Measurements from ENCODE around the gene PAQR6. TPM values are rescaled to one million over a fixed set of nuclear protein-coding genes. Genes with fewer than 3 reads are reported as not detected.

The PAQR6 gene
- total and polyA plus RNA-seq, 2 of the 8 experiments (the other 6 are each of a cell fraction or from before 2014, with no cell fraction given) = 7.1 to 11.3 TPM

DNA sequence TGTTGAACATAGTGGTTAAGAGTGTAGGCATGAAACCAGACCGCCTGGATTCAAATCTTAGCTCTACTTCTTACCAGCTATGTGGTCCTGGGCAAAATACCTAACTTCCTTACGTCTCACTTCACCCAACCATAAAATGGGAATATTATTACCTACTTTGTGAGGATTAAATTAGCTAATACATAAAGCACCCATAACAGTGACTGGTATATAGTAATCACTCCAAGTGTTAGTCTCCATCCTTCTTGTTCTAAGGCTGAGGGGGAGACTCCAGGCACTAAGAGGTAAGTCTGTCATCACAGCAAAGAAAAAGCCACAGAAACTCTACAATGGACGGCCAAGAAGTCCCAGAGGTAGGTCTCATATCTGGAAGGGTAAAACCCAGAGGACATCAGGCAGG lies 32.0 kb upstream of the PAQR6 start:
- no peak overlapping the region for H3K4me2 ChIP-seq (ENCODE audit: insufficient read depth in 1 of 2, low read depth in 2 of 2, low read length in 2 of 2)
- no peak overlapping the region for H3K14ac ChIP-seq (ENCODE audit: insufficient read length)
- DNase-seq (ENCODE audit: low read depth in 1 of 2, low spot score in 2 of 2) (no peak), FAIRE-seq (no peak)
- peaks cover 0 to 10% (median 3%) of the 10 kb centered on the region in 4 experiments; a peak in 2 of 7 replicates for H3K4me1 ChIP-seq (replicated peaks in 1 of 4; ENCODE audit: control insufficient read depth in 3 of 4, insufficient read depth in 4 of 4, low read length in 3 of 4)
- H2BK12ac ChIP-seq (ENCODE audit: low read depth, low read length) = no peak overlapping the region
- H3K18ac ChIP-seq (ENCODE audit: extremely low read depth, low read length) = no peak overlapping the region
- H3K23ac ChIP-seq (ENCODE audit: insufficient read length) = no peak overlapping the region
- H2AFZ ChIP-seq (ENCODE audit: low read length) = no peak overlapping the region
- H3K23me2 ChIP-seq (ENCODE audit: low read depth, low read length) = peaks cover 13% of the 10 kb centered on the region
- H3K4me3 ChIP-seq (ENCODE audit: extremely low read depth in 1 of 4, insufficient read depth in 2 of 4, low read depth in 3 of 4, low read length in 4 of 4) = no peak overlapping the region
- no peak overlapping the region for H2BK15ac ChIP-seq (ENCODE audit: low read length)
- peaks cover 3 to 22% of the 10 kb centered on the region in 2 experiments for H4K20me1 ChIP-seq (replicated peaks in 1 of 2; ENCODE audit: control insufficient read depth in 1 of 2, insufficient read depth in 2 of 2, low read length in 2 of 2)
- H2BK20ac ChIP-seq (ENCODE audit: low read length) = no peak overlapping the region
- no peak overlapping the region for H2AK5ac ChIP-seq (ENCODE audit: low read depth, low read length)
- H4K5ac ChIP-seq (ENCODE audit: insufficient read length, low read depth, low read length) = no peak overlapping the region
- H3K27me3 ChIP-seq (replicated peaks in 1 of 4; ENCODE audit: control insufficient read depth in 3 of 4, extremely low read depth in 1 of 4, insufficient read depth in 3 of 4, low read length in 3 of 4) = no peaks in the 10 kb centered on the region
- H3K9me3 ChIP-seq (ENCODE audit: insufficient read depth in 2 of 2, low read depth in 1 of 2, low read length in 1 of 2) = no peaks in the 10 kb centered on the region
- H3K36me3 ChIP-seq (ENCODE audit: control insufficient read depth in 2 of 4, insufficient read depth in 4 of 4, low read length in 3 of 4) = peaks cover 25 to 44% (median 42%) of the 10 kb centered on the region in 4 experiments; a peak in 7 of 8 replicates
- WGBS, 2 experiments (ENCODE audit: extremely low coverage in 1 of 2, insufficient coverage in 1 of 2, insufficient read length in 1 of 2, insufficient replicate concordance in 2 of 2, low coverage in 1 of 2, low lambda C conversion rate in 2 of 2, missing lambda C conversion rate in 1 of 2) = 92% methylated on average over 3 of the region's 3 CpGs; no CpG with 5 or more reads in 1 of the 2 experiments
- ChIA-PET CTCF (ENCODE audit: partially characterized antibody) (interaction anchor here (0.7 to 5.3 kb wide), 11 partner anchors 18 to 1086 kb away, joined by 3 to 25 read pairs (median 4); no protein-coding TSS in a partner anchor), POLR2A (ENCODE audit: partially characterized antibody) (interaction anchor here (0.7 to 17.4 kb wide), 12 partner anchors 8 to 67 kb away, joined by 3 to 221 read pairs (median 8); partner anchors contain the start of genes BGLAP, GLMP, PAQR6 and PMF1)
- no peak overlapping the region for H2BK120ac ChIP-seq (replicated peaks; ENCODE audit: low read depth, low read length)
- no peak overlapping the region for H3K9ac ChIP-seq (replicated peaks in 1 of 4; ENCODE audit: extremely low read depth in 1 of 4, low read depth in 3 of 4, low read length in 3 of 4)
- H3K4ac ChIP-seq (replicated peaks; ENCODE audit: insufficient read length, low read depth, low read length) = no peak overlapping the region
- H3K79me1 ChIP-seq (ENCODE audit: low read depth, low read length) = peaks cover 10% of the 10 kb centered on the region
- no peak overlapping the region for H4K91ac ChIP-seq (replicated peaks; ENCODE audit: insufficient read length, low read length)
- H3K27ac ChIP-seq (ENCODE audit: low read depth, low read length) = no peak overlapping the region
- H3K79me2 ChIP-seq (ENCODE audit: control insufficient read depth in 1 of 2, insufficient read depth in 2 of 2, low read length in 2 of 2) = peaks cover 23 to 37% of the 10 kb centered on the region in 2 experiments
- no peak overlapping the region for H4K8ac ChIP-seq (ENCODE audit: extremely low read depth, insufficient read depth, low read length)
- H3K56ac ChIP-seq (replicated peaks; ENCODE audit: insufficient read length, low read depth, low read length) = no peak overlapping the region
- no peak overlapping the region for H2BK5ac ChIP-seq (ENCODE audit: low read depth, low read length)
- TF ChIP-seq KDM5A (IDR thresholded peaks at IDR 0.05; ENCODE audit: low read length) (no peak), MAX (IDR thresholded peaks at IDR 0.05) (no peak), JUND (IDR thresholded peaks at IDR 0.05; ENCODE audit: low read length) (no peak), POLR2AphosphoS5 (IDR thresholded peaks at IDR 0.05; ENCODE audit: low read depth, low read length) (no peak), HDAC6 (IDR thresholded peaks at IDR 0.05; ENCODE audit: low read depth, low read length) (no peak), KDM4A (IDR thresholded peaks at IDR 0.05; ENCODE audit: low read depth, low read length, severe bottlenecking) (no peak), SRF (IDR thresholded peaks at IDR 0.05; ENCODE audit: low read depth, low read length) (no peak), HDAC2 (IDR thresholded peaks at IDR 0.05; ENCODE audit: borderline replicate concordance in 1 of 2, low read depth in 2 of 2, low read length in 2 of 2) (no peak), TEAD4 (IDR thresholded peaks at IDR 0.05; ENCODE audit: low read depth, low read length) (no peak), NRF1 (IDR thresholded peaks at IDR 0.05; ENCODE audit: low read depth, low read length) (no peak), BRCA1 (IDR thresholded peaks at IDR 0.05; ENCODE audit: low read depth, low read length) (no peak), ASH2L (IDR thresholded peaks at IDR 0.05; ENCODE audit: low read length) (no peak), EGR1 (IDR thresholded peaks at IDR 0.05; ENCODE audit: borderline replicate concordance, low read depth, low read length) (no peak), CHD1 (IDR thresholded peaks at IDR 0.05; ENCODE audit: low read depth, low read length) (no peak), ZNF274 (IDR thresholded peaks at IDR 0.05; ENCODE audit: borderline replicate concordance, extremely low read depth, low read length) (no peak)
